ENCODE data around the gene CPEB4. TPM values are rescaled to one million over a fixed set of nuclear protein-coding genes. Genes with fewer than 3 reads are reported as not detected.

Gene CPEB4
- total RNA-seq, 1 donor from 2014 or later: 27.9 TPM

GRCh38 chr5:173963182-173963838 is 75.2 kb downstream of the CPEB4 start:
- Histone ChIP-seq H3K4me3 (ENCODE audit: low read depth, low read length) (peak overlapping the region; percentile 43), H3K27me3 (ENCODE audit: control insufficient read depth, insufficient read depth, low read length) (no peaks in the 10 kb centered on the region), H3K36me3 (ENCODE audit: control insufficient read depth, insufficient read depth, low read length) (no peaks in the 10 kb centered on the region)
- TF ChIP-seq CTCF (IDR thresholded peaks at IDR 0.05; ENCODE audit: insufficient read depth, low read length, severe bottlenecking): no peak
- DNase-seq (ENCODE audit: low read depth) (peak; percentile 66), FAIRE-seq (peak; percentile 60)

DNA sequence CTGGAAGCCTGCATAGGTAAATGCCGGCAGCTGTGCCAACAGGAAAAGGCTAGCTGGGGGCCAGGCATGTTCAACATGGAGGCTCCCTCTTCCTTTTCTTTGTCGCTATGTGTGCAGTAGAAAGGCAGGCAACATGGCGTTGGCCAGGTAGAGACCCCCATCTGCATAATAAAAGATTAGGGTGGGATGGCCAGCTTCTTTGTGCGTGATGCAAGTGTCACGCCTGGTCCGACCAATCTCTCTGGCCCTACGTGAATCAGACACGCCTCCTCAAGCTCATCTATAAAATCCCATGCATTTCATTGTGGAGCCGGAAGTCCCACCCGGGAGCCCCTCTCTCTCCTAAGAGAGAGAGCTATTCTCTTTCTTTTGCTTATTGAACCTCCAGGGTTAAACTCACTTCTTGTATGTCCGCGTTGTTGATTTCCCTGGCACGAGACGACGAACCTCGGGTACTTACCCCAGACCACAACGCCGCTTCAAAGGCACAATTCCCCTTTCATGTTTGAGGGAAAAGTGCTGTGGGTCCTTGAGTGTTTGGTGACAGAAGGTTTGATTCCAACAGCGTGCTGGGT is 75.8 kb downstream of the CPEB4 start:
- Histone ChIP-seq H3K36me3 (ENCODE audit: control insufficient read depth, insufficient read depth, low read length) (no peaks in the 10 kb centered on the region), H3K4me3 (ENCODE audit: low read depth, low read length) (peak overlapping the region; percentile 43), H3K27me3 (ENCODE audit: control insufficient read depth, insufficient read depth, low read length) (no peaks in the 10 kb centered on the region)
- FAIRE-seq (no peak), DNase-seq (ENCODE audit: low read depth) (peak; percentile 63)
- no peak for TF ChIP-seq CTCF (IDR thresholded peaks at IDR 0.05; ENCODE audit: insufficient read depth, low read length, severe bottlenecking)

- Histone ChIP-seq H3K4me3 (ENCODE audit: low read depth, low read length) (no peak overlapping the region), H3K27me3 (ENCODE audit: control insufficient read depth, insufficient read depth, low read length) (no peaks in the 10 kb centered on the region), H3K36me3 (ENCODE audit: control insufficient read depth, insufficient read depth, low read length) (no peaks in the 10 kb centered on the region)
- FAIRE-seq (no peak), DNase-seq (ENCODE audit: low read depth) (peak; percentile 8)
- TF ChIP-seq CTCF (IDR thresholded peaks at IDR 0.05; ENCODE audit: insufficient read depth, low read length, severe bottlenecking): no peak
Observed at GRCh38 chr5:173964506-173964905, 76.4 kb downstream of the CPEB4 start.

DNA sequence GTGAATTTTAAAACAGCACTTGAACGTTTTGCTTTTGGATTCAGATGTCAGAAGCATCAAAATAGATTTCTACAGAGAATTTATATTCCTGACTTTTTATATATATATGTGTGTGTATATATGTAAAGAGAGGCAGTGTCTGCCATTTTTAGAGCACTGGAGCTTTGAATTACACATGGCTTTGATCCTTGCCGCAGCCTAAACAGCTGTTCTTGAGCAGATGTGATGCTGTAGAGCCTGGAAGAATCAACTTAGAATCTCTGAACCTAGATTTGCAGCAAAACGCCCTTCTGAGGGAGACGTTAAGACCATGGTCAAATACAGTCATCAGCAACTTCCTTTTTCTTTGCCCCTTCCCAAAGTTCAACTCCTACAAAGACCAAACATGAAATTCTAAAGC is 79.1 kb downstream of the CPEB4 start:
- TF ChIP-seq CTCF (IDR thresholded peaks at IDR 0.05; ENCODE audit: insufficient read depth, low read length, severe bottlenecking): no peak
- no peak for FAIRE-seq
- DNase-seq (ENCODE audit: low read depth): no peak
- H3K4me3 ChIP-seq (ENCODE audit: low read depth, low read length): no peak overlapping the region
- no peaks in the 10 kb centered on the region for H3K27me3 ChIP-seq (ENCODE audit: control insufficient read depth, insufficient read depth, low read length)
- H3K36me3 ChIP-seq (ENCODE audit: control insufficient read depth, insufficient read depth, low read length): no peaks in the 10 kb centered on the region

DNA sequence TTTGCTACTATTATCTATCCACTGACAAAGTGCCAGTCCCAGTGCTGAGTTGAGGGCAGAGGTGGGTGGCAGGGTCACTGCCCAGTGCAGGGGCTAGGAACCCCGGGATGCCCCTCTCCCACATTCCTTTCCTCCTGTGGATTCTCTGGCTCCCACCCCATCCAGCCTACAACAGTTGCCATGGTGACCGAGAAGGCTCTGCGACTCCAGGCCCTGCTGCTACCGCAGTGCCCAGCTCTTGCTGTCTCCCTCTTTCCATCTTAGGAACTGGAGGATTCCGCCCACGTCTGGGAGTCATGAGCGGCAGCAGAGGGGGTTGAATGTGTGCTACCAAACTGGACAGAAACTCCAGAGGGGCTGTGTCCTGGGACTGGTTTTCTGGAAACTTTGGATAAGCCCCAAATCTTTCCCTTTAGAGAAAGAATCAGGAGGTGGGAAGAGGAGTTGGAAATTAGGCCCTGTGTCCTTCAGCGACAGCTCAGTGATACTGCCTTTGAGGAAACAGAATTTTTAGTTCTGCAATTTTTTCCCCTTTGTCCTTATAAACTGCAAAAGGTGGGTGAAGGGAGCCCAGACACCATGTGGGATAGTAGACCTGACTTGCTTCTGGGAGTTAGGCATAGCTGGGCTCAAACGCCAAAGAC is 80.1 kb downstream of the CPEB4 start:
- H3K4me3 ChIP-seq (ENCODE audit: low read depth, low read length): no peak overlapping the region
- no peak for TF ChIP-seq CTCF (IDR thresholded peaks at IDR 0.05; ENCODE audit: insufficient read depth, low read length, severe bottlenecking)
- no peak for FAIRE-seq
- no peaks in the 10 kb centered on the region for H3K36me3 ChIP-seq (ENCODE audit: control insufficient read depth, insufficient read depth, low read length)
- DNase-seq (ENCODE audit: low read depth): no peak
- H3K27me3 ChIP-seq (ENCODE audit: control insufficient read depth, insufficient read depth, low read length): no peaks in the 10 kb centered on the region

Data from bronchial epithelial cell (primary cell).